ENCODE measurements around the gene P2RY14. TPM values are rescaled to one million over a fixed set of nuclear protein-coding genes. Genes with fewer than 3 reads are reported as not detected.

P2RY14 gene
- not detected for total RNA-seq (2021; fragmentation: NEBNext Ultra II Directional; extraction: Animal tissue kit (Norgen Biotek cat#: 25700))
- long read RNA-seq: 0 reads

- H3K27ac Mint-ChIP-seq: no peak within 1 kb of the TSS
- no peak for TF ChIP-seq CTCF (IDR thresholded peaks at IDR 0.05)
- H3K4me1 Mint-ChIP-seq (ENCODE audit: low read depth): peaks cover 9% of the 10 kb centered on the region
- DNase-seq: no peak
- H3K4me3 Mint-ChIP-seq: no peak within 1 kb of the TSS
- no peaks in the 10 kb centered on the region for H3K9me3 Mint-ChIP-seq
- H3K36me3 Mint-ChIP-seq (ENCODE audit: low read depth): no peaks in the 10 kb centered on the region
- peaks cover 7% of the 10 kb centered on the region for H3K27me3 Mint-ChIP-seq (ENCODE audit: insufficient read depth)
These were observed at the start of gene P2RY14 for GRCh38 chr3:151278230-151278629. Gene P2RY14 (minus strand): TSS chr3:151278542. CDS start chr3:151214316, 64,226 bp downstream.

- no peaks in the 10 kb centered on the region for H3K9me3 Mint-ChIP-seq
- H3K36me3 Mint-ChIP-seq (ENCODE audit: low read depth): no peaks in the 10 kb centered on the region
- TF ChIP-seq CTCF (IDR thresholded peaks at IDR 0.05): peak; percentile 88
- H3K27ac Mint-ChIP-seq: no peak overlapping the region
- H3K4me1 Mint-ChIP-seq (ENCODE audit: low read depth): peaks cover 8% of the 10 kb centered on the region
- H3K27me3 Mint-ChIP-seq (ENCODE audit: insufficient read depth): no peaks in the 10 kb centered on the region
- no peak overlapping the region for H3K4me3 Mint-ChIP-seq
- DNase-seq: no peak
These were observed 49.3 kb upstream of the P2RY14 start for GRCh38 chr3:151327571-151328198.

- Mint-ChIP-seq H3K4me3 (no peak overlapping the region), H3K9me3 (no peaks in the 10 kb centered on the region), H3K27ac (no peak overlapping the region), H3K4me1 (ENCODE audit: low read depth) (peaks cover 25% of the 10 kb centered on the region), H3K27me3 (ENCODE audit: insufficient read depth) (no peaks in the 10 kb centered on the region), H3K36me3 (ENCODE audit: low read depth) (no peaks in the 10 kb centered on the region)
- DNase-seq: no peak
- TF ChIP-seq CTCF (IDR thresholded peaks at IDR 0.05): no peak
These were observed 44.2 kb upstream of the P2RY14 start for GRCh38 chr3:151322511-151322910.

GRCh38 chr3:151321526-151321925 lies 43.2 kb upstream of the P2RY14 start:
- H3K27ac Mint-ChIP-seq: no peak overlapping the region
- no peak overlapping the region for H3K4me3 Mint-ChIP-seq
- TF ChIP-seq CTCF (IDR thresholded peaks at IDR 0.05): no peak
- H3K36me3 Mint-ChIP-seq (ENCODE audit: low read depth): no peaks in the 10 kb centered on the region
- H3K9me3 Mint-ChIP-seq: no peaks in the 10 kb centered on the region
- no peak for DNase-seq
- H3K27me3 Mint-ChIP-seq (ENCODE audit: insufficient read depth): no peaks in the 10 kb centered on the region
- H3K4me1 Mint-ChIP-seq (ENCODE audit: low read depth): peaks cover 29% of the 10 kb centered on the region

GRCh38 chr3:151320131-151320530 lies 41.8 kb upstream of the P2RY14 start:
- Mint-ChIP-seq H3K4me1 (ENCODE audit: low read depth) (peaks cover 43% of the 10 kb centered on the region), H3K4me3 (no peak overlapping the region), H3K36me3 (ENCODE audit: low read depth) (peaks cover under 1% of the 10 kb centered on the region; the same call in 1 of the 2 replicates), H3K27ac (no peak overlapping the region), H3K9me3 (peaks cover 3% of the 10 kb centered on the region), H3K27me3 (ENCODE audit: insufficient read depth) (no peaks in the 10 kb centered on the region)
- no peak for DNase-seq
- no peak for TF ChIP-seq CTCF (IDR thresholded peaks at IDR 0.05)

Data from HFFc6 (cell line).